Fibroblast of pulmonary artery (primary cell): Measurements from ENCODE around the gene PTPRN2.

Experiments used
- DNase-seq: peaks from one replicate; pipeline ENCODE4 v3.0.0-alpha.2; 2010; ENCODE audit warnings: low read depth
- H3K4me3 ChIP-seq: replicated peaks from 2 replicates; pipeline ENCODE4 v1.5.1; 2011; ENCODE audit warnings: low read depth, mild to moderate bottlenecking, control low read depth, low read length, moderate library complexity
- CTCF ChIP-seq: IDR thresholded peaks from 2 replicates; pipeline ENCODE4 v1.5.1; 2011; ENCODE audit warnings: mild to moderate bottlenecking, control low read depth, low read length, inconsistent platforms; ENCODE audit errors: missing control alignments

Gene PTPRN2

GRCh38 chr7:157540020-157540419 is 1047.6 kb downstream of the PTPRN2 start:
- TF ChIP-seq CTCF: no peak
- no peak for DNase-seq
- no peak overlapping the region for H3K4me3 ChIP-seq

- no peak for TF ChIP-seq CTCF
- H3K4me3 ChIP-seq: no peak overlapping the region
- DNase-seq: no peak
Observed at GRCh38 chr7:157539521-157539920, 1048.1 kb downstream of the PTPRN2 start.

GRCh38 chr7:157538735-157539134 is 1048.9 kb downstream of the PTPRN2 start:
- no peak for DNase-seq
- no peak overlapping the region for H3K4me3 ChIP-seq
- no peak for TF ChIP-seq CTCF

GRCh38 chr7:157538321-157538720 is 1049.3 kb downstream of the PTPRN2 start:
- no peak overlapping the region for H3K4me3 ChIP-seq
- no peak for DNase-seq
- TF ChIP-seq CTCF: no peak

GRCh38 chr7:157537056-157537455 is 1050.6 kb downstream of the PTPRN2 start:
- DNase-seq: no peak
- TF ChIP-seq CTCF: no peak
- H3K4me3 ChIP-seq: no peak overlapping the region

GRCh38 chr7:157532068-157532467 is 1055.6 kb downstream of the PTPRN2 start:
- DNase-seq: no peak
- no peak overlapping the region for H3K4me3 ChIP-seq
- no peak for TF ChIP-seq CTCF

- no peak for TF ChIP-seq CTCF
- H3K4me3 ChIP-seq: no peak overlapping the region
- no peak for DNase-seq
Observed at GRCh38 chr7:157529768-157530560, 1057.7 kb downstream of the PTPRN2 start.
